DMS53 treated with DMSO at 0.1 percent for 48 hours (cell line): ENCODE measurements around the gene SUCLG2.

Experiments
- DNase-seq: peaks from one replicate; lab custom pipeline; 2025; ENCODE audit not compliant: unreplicated experiment; lab: John Stamatoyannopoulos, UW

The SUCLG2 gene

DNA sequence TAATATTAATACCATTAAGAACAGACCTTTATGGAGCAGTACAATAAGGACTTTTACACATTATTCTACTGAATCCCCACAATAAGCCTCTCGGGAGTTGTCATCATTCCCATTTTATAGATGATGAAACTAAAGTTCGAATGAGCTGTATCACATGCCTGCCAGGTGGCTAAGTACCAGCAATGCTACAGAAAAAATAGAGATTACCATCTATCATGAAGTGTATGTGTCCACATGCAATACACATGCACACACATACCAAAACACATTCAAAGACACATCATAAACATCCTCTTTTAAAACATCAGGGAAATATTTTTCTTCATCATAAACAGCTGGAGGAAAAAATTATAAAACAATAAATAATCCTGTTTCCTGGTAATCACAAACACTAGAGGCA, 136.6 kb downstream of the SUCLG2 start:
- DNase-seq, result no peak

DNA sequence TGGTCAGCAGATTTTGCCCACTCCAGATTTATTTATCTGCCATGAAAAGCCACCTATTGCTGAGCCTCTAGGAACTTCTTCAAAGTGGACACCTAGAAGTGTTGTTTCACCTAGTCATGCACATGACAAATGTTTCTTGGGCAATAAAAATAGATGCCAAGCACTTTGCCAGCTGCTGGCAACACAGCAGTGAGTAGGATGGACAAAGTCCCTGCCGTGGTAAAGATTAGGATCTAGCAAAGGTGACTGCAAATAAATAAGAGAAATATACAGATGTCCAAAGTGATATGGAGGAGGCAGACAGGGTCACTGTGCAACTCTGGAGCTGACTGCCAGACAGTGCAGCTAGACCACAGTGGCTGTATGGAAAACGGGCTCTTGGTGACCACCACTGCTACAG, 137.9 kb downstream of the SUCLG2 start:
- no peak for DNase-seq

DNA sequence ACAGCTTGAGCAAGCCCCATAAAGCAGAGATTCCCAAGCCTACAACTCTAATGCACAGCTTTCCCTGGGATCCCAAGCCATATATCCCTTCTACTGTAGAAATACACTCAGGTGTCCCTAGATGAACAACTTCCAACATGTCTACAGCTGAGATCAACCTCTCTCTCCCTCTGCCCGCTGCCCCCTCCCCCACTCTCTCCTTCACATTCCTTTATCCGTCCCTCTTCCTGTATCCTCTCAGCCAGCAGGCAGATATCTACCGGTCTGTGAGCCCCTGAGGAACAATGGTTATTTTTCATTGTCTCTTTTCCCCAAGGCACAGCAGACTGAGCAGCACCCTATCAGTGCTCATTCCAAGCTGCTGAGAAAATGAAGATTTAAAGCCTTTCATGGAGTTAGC, 138.6 kb downstream of the SUCLG2 start:
- no peak for DNase-seq

DNA sequence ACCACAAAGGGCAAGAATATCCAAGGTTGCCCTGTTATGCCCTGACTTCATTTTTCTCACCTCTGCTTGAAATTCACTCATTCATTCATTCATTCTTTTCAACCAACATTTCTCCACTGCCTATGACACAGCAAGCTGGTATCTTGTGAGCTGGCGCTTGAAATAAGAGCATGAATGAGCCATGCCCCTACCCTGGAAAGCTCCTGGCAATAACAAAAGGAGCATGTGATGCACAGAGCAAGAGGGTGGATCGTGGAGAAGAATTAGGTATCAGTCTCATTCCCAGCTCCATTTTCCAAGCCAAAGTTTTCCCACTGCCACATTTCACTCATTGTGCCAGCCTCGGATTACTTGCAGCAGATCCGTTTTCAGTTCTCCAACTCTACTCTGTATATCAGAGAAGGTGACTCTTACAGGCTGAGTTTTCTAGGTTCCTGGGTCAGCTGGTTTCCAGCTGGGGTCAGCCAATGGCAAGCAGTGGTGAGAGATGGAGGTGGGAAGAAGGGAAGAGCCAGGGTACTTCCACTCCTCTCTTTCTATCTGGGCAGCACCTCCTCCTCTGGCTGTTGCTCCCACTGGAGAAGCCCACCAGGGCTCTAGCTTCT, 144.8 kb downstream of the SUCLG2 start:
- DNase-seq, result no peak

DNA sequence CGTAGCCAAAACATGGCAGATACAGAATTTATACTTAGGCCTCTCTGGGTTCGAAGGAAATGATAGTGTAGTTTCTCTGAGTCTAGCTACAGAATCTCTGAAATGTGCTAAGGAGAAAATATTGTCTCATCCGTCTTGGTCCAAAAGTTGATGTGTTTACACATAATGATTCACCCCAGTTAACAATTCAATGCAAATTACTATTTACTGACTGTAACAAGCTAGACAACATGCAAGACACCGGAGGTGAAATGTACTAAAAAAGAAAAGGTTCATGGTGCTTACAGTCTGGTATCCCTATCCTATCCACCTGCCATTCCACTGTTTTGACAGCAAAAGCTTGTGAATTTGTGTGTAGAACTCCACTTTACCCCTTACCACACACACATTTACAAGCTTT, 146.8 kb downstream of the SUCLG2 start:
- no peak for DNase-seq

DNA sequence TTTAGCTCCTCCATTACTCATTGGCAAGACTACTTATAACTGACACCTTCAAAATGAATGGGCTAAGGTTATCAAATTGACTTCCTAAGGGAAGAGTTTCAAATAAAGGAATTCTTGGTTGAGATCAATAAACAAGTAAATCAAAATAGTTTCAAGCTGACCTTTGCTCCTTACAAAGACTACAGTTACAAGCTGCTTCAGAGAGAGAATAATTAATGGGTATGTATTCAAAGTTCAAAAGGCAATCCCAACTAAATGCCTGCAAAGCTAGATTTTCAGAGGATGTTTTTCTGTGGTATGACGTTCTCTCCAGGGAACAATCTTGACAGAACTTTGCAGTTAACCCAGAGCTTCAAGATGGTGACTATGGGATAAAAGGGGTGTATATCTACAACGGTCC, 153.7 kb downstream of the SUCLG2 start:
- DNase-seq, result no peak

DNA sequence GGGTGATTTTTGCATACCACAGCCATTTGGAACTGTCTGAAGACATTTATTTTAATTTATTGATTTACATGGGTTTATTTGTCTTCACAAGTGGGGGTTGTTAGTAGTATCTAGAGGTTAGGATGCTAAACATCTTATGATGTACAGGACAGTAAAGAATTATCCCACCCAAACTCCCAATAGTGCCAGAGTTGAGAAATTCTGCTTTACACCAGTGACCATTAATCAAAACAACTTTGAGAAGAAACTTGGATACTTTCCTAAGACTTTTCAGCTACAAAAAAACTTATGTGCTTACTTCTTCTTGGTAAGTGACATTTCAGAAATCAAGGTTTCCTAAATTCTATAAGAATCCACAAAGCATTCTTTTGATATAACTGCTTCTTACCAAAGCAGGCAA, 156.7 kb downstream of the SUCLG2 start:
- DNase-seq, result no peak

DNA sequence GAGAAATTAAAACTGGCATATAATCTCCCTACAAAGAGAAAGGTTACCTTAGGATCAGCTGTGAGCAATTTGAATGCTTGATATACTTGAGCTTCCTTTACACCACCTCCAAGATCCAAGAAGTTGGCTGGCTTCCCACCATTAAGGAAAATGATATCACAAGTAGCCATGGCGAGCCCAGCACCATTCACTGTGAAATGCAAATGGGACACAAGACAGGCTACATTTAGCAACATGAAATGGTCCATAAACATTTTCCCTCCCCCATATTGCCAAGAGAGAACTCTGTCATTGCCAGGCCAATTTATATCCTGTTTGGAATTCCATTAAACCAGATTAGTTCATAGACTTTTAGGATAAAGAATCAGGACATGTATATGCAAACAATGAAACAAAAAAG, 158.7 kb downstream of the SUCLG2 start:
- DNase-seq, result no peak

DNA sequence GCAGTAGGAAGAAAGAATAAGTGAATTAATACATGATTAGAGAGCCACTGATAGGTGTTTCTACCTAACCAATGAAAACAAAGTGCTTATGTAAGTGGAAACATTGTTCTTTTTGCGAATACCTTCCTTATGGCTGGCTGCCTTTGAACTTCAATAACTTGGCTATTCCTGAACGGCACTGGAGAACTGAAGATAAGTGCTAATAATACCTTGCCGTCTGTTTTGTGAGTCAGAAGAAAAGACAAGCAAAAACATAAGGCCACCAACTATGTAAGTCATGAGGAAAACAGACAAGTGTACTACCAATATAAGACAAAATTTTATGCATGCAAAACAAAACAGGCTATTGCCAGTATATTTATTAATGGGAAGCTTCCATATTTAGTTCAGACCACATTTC, 160.6 kb downstream of the SUCLG2 start:
- DNase-seq, result no peak

DNA sequence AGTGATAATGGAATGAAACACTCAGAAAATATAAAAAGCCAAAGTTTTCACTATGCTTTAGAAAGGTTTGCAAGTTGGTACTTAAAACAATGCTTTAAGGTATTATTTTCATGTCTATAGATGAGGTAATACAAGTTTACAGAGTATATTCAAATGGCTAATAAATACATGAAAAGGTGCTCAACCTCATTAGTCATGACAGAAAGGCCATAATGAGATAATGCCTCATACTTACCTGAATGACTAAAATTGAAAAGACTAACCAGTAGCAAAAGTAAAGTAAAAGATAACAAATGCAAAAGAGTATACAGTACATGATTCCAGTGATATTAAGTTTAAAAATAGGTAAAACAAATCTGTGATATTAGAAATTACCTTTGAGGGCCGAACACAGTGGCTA, 163.8 kb downstream of the SUCLG2 start:
- DNase-seq, result no peak

DNA sequence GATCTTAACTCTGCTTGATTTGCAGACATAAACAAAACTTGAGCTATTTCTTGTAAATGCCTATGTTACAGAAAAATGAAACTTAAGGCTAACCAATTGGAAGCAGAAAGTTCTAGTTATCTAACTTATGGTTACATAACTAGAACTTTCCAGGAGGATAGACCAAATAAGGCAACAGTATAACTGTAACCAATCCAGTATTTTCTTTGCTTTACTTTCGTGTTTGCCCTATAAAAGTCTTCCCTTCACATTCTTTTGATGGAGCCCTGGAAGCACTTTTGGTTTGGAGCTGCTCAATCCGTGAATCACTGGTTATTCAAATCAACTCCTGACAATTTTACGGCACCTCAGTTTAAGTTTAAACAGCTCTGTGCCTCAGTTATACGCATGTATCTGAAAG, 164.6 kb downstream of the SUCLG2 start:
- DNase-seq, result no peak

DNA sequence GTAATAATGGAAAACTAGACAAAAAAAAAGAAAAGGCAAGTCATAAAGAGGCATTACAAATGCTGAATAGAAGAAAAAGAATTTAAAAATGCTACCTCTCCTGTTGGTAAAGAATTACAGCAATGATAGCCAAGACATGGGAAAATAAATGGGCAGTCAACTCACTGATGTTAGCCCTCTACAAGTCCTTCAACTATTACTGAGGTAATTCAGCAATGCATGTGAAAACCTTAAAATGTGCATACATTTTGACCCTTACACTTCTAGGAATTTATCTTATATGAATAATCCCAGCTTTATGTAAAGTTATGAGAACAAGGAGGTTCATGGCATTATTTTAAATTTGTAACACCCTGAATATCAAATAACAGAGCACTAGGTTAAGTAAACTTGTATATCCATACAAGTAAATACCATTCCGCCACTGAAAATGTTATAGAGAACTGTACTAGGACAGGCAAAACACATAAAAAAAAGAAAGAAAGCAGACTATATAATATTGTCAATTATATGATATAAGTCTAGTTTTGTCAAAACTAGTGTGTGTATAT, 166.8 kb downstream of the SUCLG2 start:
- no peak for DNase-seq

DNA sequence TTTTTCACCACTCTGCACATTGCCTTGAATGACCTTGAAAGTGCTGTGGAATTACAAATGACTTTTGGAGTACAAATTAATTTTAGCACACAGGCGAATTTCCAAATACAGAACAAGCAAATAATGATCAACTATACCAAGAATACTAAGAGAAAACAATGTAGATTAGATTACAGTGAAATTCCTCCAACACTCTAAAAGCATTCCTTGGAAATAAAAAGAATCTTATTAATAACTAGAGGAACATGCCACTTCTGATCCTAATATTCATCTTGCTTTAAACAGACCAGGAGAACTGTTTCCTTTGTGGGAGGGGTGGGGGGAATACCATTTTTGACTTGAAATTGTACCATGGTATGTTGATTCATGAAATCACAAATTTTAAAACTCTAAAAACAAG, 167.5 kb downstream of the SUCLG2 start:
- DNase-seq, result no peak

DNA sequence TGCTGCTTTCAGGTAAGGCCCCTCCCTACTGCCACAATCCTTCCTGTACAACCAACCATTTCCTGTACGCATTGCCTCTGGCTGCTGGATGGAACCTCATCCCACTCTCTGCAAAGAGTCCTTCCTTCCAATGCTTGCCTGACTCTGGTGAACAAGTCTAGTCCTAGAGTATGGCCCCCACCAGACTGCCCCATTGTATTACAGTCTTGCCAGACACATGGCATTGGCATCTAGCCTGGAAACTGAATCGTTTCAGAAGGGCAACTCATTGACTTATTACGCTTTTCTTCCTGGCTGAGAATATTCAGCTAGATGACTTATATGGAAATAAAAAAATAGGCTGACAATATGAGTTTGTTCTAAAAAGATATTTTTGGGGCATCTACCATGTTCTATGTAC, 170.3 kb downstream of the SUCLG2 start:
- no peak for DNase-seq

DNA sequence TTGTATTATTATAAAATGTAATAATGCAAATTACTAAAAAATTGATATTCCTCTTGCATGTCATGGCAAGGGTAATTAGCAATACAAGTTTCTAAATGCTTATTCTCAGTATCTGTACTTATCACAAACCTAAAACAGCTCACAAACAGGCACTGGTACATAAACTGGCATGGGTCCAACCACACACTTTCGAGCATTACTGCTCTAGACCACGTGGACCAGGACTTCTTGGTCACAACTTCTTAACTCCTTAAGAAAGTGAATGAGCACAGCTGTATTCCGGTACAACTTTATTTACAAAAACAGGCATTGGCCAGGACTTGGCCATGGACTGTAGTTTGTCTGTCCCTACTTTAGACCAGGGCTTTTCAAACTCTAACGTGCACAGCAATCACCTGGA, 173.3 kb downstream of the SUCLG2 start:
- no peak for DNase-seq

DNA sequence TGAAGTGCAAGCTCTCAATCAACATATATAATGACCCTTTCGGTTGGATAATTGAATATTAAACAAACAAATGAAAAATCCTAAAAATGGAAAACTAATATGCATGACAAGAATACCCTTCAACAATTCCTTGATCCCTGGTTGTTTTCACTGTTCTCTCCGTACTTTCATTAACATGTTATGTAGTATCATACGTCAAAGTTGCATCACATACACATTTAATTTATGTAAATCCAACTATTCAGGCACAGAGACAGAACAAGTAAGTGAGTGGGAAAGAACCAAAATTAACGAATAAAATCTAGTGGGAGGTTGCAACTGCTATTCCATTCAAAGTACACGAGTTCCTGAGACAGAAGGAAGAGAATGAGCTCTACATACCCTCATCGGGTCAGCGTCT, 176.0 kb downstream of the SUCLG2 start:
- no peak for DNase-seq

DNA sequence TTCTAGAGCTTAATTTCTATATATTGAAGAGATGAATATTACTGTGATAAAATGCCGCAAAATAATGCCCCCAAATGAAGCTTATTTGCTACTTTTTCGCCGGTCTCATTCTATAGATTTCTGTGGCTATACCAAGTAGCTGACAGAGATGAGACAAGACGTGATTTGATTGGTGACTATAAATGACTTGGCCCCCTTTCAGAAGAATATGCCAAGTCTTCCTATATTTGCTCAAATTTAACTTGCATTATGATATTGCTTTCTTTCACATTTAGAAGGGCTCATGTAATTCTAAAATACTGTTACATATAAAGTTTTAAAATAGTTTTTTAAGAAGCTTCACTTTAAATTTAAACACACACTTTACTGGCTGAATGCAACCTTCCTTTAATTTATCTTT, 180.1 kb downstream of the SUCLG2 start:
- DNase-seq, result no peak

DNA sequence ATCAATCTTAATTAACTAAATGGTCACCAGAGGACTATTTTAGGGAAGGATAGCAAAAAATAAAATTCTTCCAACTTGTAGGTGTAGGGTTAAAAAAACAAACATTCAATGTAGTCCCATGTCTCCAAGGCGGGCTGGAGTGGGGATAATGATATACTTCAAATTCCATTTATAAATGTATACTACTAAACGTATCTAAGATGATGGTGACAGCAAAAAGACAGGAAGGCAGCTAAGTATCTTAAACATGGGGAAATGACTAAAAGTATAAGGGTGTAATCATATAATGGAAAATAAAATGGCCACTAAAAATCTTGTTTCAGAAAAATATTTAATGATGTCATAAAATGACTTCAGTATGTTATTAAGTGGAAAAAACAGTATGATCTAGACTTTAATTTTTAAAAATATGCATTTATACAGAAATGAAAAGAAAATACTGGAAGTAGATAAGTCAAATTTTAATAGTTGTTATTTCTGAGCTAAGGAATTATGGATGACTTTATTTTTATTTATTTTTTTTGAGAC, 181.7 kb downstream of the SUCLG2 start:
- DNase-seq, result no peak

DNA sequence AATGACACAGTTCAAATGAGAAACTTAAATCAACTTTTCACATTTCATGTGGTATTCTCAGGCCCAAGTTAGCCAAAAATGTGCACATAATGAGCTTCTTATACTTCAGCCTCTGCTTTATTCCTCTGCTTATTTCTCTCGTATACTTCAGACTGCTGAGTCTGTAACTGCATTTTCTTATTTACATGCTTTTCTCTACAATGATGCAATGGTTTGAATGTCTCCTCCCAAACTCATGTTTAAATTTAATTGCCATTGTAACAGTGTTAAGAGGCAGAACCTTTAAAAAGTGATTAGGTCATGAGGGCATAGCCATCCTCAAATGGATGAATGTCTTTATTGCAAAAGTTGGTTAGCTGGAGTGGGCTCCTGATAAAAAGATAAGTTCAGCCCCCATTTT, 184.2 kb downstream of the SUCLG2 start:
- DNase-seq, result no peak

DNA sequence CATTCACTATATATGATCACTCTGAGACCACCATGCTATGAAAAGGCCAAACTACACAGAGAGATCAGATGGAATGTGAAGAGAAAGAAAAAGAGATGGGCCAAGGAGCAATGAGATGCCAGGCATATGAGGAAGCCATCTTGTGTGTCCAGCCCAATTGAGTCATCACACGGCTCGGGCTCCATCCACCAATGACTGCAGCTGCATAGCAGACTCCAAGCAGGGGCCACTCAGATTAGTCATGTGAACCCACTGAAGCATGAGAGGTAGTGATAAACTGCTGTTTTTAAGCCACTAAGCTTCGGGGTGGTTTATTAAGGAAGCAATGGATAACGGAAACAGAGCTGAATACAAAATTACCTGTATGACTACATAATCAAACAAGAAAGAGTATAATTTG, 185.9 kb downstream of the SUCLG2 start:
- no peak for DNase-seq

DNA sequence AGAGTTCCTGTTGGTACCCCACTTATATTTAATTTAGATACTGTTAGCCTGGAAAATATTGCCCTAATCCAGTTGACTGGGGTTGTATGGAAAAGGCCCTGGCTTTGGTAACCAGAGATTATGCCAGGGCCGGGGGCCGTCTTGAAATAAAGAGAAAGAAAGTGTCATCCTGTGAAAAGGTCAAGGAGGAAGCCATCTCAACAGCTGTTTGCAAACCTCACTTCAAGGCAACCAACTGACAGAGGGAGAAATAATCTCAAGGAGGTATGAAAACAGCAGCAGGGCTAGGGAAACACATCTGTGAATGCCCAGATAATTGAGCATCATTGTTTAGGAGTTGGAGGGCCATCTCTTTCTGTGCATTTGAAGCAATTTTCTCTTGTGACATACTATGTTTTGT, 190.8 kb downstream of the SUCLG2 start:
- no peak for DNase-seq

DNA sequence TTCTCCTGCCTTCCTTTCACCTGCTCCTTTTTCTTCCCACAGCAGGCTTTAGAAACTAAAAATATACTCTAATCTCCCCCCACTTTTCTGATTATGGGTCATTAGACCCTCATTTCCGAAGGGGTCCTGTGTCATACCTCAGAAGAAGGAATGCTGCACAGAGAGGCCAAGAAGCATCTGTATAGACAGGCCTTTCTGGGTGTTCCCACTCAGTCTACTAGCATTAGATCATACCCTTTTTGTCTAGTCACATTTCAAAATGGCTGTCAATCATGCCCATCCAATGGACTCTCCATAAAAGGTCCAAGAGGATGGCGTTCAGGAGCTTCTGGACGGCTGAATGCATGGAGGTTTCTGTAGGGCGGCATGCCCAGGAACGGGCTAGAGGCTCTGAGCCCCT, 192.2 kb downstream of the SUCLG2 start:
- DNase-seq, result no peak

DNA sequence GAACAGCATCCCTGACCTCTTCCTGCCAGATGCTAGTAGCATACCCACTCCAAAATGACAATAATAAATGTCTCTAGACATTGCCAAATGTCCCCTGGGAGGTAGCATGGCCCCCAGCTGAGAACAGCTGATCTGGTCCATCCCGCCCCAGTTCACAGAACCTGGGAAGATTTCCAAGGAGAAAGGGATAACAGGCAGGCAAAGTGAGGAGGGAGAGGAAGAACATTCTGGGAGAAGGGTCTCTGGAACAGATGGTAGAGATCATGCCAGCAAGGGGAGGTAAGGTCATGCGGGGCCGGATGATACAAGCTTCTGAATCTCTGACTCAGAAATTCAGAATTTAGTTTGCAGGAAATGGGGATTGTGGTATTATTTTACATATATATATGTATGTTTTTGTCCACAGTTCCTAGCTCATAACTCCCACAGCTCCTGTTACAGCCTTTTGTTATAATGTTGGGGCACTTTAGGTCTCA, 192.7 kb downstream of the SUCLG2 start:
- no peak for DNase-seq
